C4-2B (cell line): ENCODE measurements around the gene SSBP1.
"Not testable (repeated sequence)": the region's sequence is repeated elsewhere in the genome, so short reads cannot be mapped to it uniquely, and the experiment has no call there.

ENCODE experiments used
- H3K27ac ChIP-seq: fragments of 450-650 bp; 2 replicates; pipeline ENCODE4 v1.5.1; 2017
- CTCF ChIP-seq: fragments of 450-650 bp; conservative IDR thresholded peaks from 2 replicates; pipeline ENCODE4 v1.5.1; 2017; ENCODE audit warnings: mild to moderate bottlenecking
- ZFX ChIP-seq: fragments of 450-650 bp; IDR thresholded peaks from 2 replicates; pipeline ENCODE4 v1.6.1; 2017

The SSBP1 gene

GRCh38 chr7:141729020-141729419, 9.1 kb upstream of the SSBP1 start:
- H3K27ac ChIP-seq, result no peak overlapping the region
- TF ChIP-seq ZFX (no peak), CTCF (no peak)

GRCh38 chr7:141731476-141732149, 6.5 kb upstream of the SSBP1 start:
- TF ChIP-seq ZFX, result no peak
- H3K27ac ChIP-seq, result no peak overlapping the region

- peak overlapping the region; percentile 82 for H3K27ac ChIP-seq
- no peak for TF ChIP-seq CTCF
- no peak for TF ChIP-seq ZFX
Observed at GRCh38 chr7:141737118-141737835, 881 bp upstream of the SSBP1 start.

- peak overlapping the region; percentile 82 for H3K27ac ChIP-seq
- TF ChIP-seq CTCF (no peak), ZFX (no peak)
Observed at GRCh38 chr7:141738592-141739013, 445 bp downstream of the SSBP1 start.

GRCh38 chr7:141739250-141739649, 1.1 kb downstream of the SSBP1 start:
- TF ChIP-seq CTCF (no peak), ZFX (no peak)
- H3K27ac ChIP-seq, result no peak overlapping the region

- TF ChIP-seq ZFX, result no peak
- no peak for TF ChIP-seq CTCF
Observed at GRCh38 chr7:141742229-141742628, 4.1 kb downstream of the SSBP1 start.

GRCh38 chr7:141744131-141744530, 6.0 kb downstream of the SSBP1 start:
- no peak for TF ChIP-seq ZFX
- TF ChIP-seq CTCF, result no peak
- no peak overlapping the region for H3K27ac ChIP-seq

More at GRCh38 chr7:141742229-141742628, 4.1 kb downstream of the SSBP1 start:
- no peak overlapping the region for H3K27ac ChIP-seq

GRCh38 chr7:141748396-141748795, 10.2 kb downstream of the SSBP1 start:
- H3K27ac ChIP-seq, result no peak overlapping the region
- TF ChIP-seq CTCF (no peak), ZFX (no peak)

GRCh38 chr7:141751904-141752303, 13.7 kb downstream of the SSBP1 start:
- not testable (repeated sequence) for H3K27ac ChIP-seq
